ENCODE results near the gene PSPC1.

The PSPC1 gene

GRCh38 chr13:19810996-19811881 is 28.5 kb upstream of the PSPC1 start:
- Histone ChIP-seq H3K36me3 (no peaks in the 10 kb centered on the region), H3K4me1 (ENCODE audit: control insufficient read depth in 1 of 2, insufficient read depth in 1 of 2, low read depth in 1 of 2, low read length in 1 of 2) (no peaks in the 10 kb centered on the region), H3K27me3 (no peaks in the 10 kb centered on the region), H3K27ac (no peak overlapping the region), H3K4me3 (ENCODE audit: low read depth in 1 of 2, low read length in 1 of 2) (no peak overlapping the region), H3K9me3 (no peaks in the 10 kb centered on the region)
- TF ChIP-seq CTCF (IDR thresholded peaks at IDR 0.05), result no peak

- H3K27me3 ChIP-seq, result no peaks in the 10 kb centered on the region
- H3K36me3 ChIP-seq, result no peaks in the 10 kb centered on the region
- no peaks in the 10 kb centered on the region for H3K9me3 ChIP-seq
- H3K4me3 ChIP-seq (ENCODE audit: low read depth in 1 of 2, low read length in 1 of 2), result no peak overlapping the region
- no peaks in the 10 kb centered on the region for H3K4me1 ChIP-seq (ENCODE audit: control insufficient read depth in 1 of 2, insufficient read depth in 1 of 2, low read depth in 1 of 2, low read length in 1 of 2)
- TF ChIP-seq CTCF (IDR thresholded peaks at IDR 0.05), result no peak
- H3K27ac ChIP-seq, result no peak overlapping the region
Observed at GRCh38 chr13:19810151-19810550, 27.4 kb upstream of the PSPC1 start.

GRCh38 chr13:19805765-19806164 is 23.0 kb upstream of the PSPC1 start:
- Histone ChIP-seq H3K27me3 (no peaks in the 10 kb centered on the region), H3K36me3 (no peaks in the 10 kb centered on the region), H3K27ac (no peak overlapping the region), H3K4me3 (ENCODE audit: low read depth in 1 of 2, low read length in 1 of 2) (no peak overlapping the region), H3K9me3 (no peaks in the 10 kb centered on the region), H3K4me1 (ENCODE audit: control insufficient read depth in 1 of 2, insufficient read depth in 1 of 2, low read depth in 1 of 2, low read length in 1 of 2) (no peaks in the 10 kb centered on the region)
- no peak for TF ChIP-seq CTCF (IDR thresholded peaks at IDR 0.05)

- Histone ChIP-seq H3K4me3 (ENCODE audit: low read depth in 1 of 2, low read length in 1 of 2) (no peak overlapping the region), H3K27me3 (no peaks in the 10 kb centered on the region), H3K36me3 (no peaks in the 10 kb centered on the region), H3K4me1 (ENCODE audit: control insufficient read depth in 1 of 2, insufficient read depth in 1 of 2, low read depth in 1 of 2, low read length in 1 of 2) (peaks cover 34 to 39% of the 10 kb centered on the region in 2 experiments), H3K27ac (peak overlapping the region; percentile 53), H3K9me3 (no peaks in the 10 kb centered on the region)
- no peak for TF ChIP-seq CTCF (IDR thresholded peaks at IDR 0.05)
Observed at GRCh38 chr13:19795956-19796355, 13.2 kb upstream of the PSPC1 start.

- peak overlapping the region; percentile 73 for H3K27ac ChIP-seq
- no peak overlapping the region for H3K4me3 ChIP-seq (ENCODE audit: low read depth in 1 of 2, low read length in 1 of 2)
- no peaks in the 10 kb centered on the region for H3K9me3 ChIP-seq
Observed at GRCh38 chr13:19794631-19795030, 11.9 kb upstream of the PSPC1 start.

More at GRCh38 chr13:19794631-19795030, 11.9 kb upstream of the PSPC1 start:
- TF ChIP-seq CTCF (IDR thresholded peaks at IDR 0.05), result no peak
- no peaks in the 10 kb centered on the region for H3K27me3 ChIP-seq
- H3K4me1 ChIP-seq (ENCODE audit: control insufficient read depth in 1 of 2, insufficient read depth in 1 of 2, low read depth in 1 of 2, low read length in 1 of 2), result peaks cover 42 to 46% of the 10 kb centered on the region in 2 experiments
- no peaks in the 10 kb centered on the region for H3K36me3 ChIP-seq

All from neutrophil (primary cell).